ENCODE results near the gene CAPN12. TPM values are rescaled to one million over a fixed set of nuclear protein-coding genes. Genes with fewer than 3 reads are reported as not detected.

The CAPN12 gene
- total RNA-seq, 1 experiment from 2014 or later: 8.8 TPM

DNA sequence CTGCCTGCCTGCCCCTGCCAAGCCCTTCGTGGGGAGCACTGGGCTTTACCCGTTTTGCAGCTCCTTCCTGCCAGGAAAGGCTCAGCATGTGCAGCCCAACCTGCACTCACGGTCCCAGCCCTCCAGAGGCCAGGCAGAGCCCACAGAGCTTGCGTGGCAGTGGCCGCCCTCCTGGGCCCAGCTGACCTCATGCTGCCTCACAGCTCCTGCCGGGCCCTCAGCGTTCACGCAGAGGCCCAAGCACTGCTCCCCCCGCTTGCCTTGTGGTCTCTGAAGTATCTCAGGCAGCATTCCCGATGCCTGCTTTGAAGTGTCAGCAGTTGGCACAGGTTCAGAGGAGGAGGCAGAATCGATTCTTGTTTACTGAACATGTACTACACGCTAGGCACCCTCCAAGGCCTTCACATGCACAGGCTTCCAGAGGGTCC lies 32.5 kb downstream of the CAPN12 start:
- DNase-seq (ENCODE audit: low read depth, low spot score): no peak
- TF ChIP-seq SRF (IDR thresholded peaks at IDR 0.05; ENCODE audit: low read depth) (no peak), EZH2 (IDR thresholded peaks at IDR 0.05) (no peak), CBX3 (IDR thresholded peaks at IDR 0.05; ENCODE audit: low read depth) (no peak), TCF7L2 (IDR thresholded peaks at IDR 0.05; ENCODE audit: borderline replicate concordance, extremely low read depth, insufficient read depth, insufficient read length) (peak; percentile 87), EZH2phosphoT487 (IDR thresholded peaks at IDR 0.05; ENCODE audit: borderline replicate concordance) (no peak)
- TF ChIP-seq, protein P1, sequence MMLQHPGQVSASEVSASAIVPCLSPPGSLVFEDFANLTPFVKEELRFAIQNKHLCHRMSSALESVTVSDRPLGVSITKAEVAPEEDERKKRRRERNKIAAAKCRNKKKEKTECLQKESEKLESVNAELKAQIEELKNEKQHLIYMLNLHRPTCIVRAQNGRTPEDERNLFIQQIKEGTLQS (IDR thresholded peaks at IDR 0.05): no peak
- RAD21 ChIA-PET (ENCODE audit: low non-redundant PET in 1 of 2, low total read pairs in 2 of 2, uncharacterized antibody in 2 of 2, unreplicated experiment in 2 of 2): no interaction called here
- H3K4me1 ChIP-seq (ENCODE audit: control insufficient read depth in 1 of 2, insufficient read depth in 2 of 2, low read length in 2 of 2): no peaks in the 10 kb centered on the region
- H3K27ac ChIP-seq (ENCODE audit: low read depth, low read length): peak overlapping the region; percentile 21; the same call in 1 of the 2 replicates
- H3K9me3 ChIP-seq (ENCODE audit: control insufficient read depth in 1 of 2, insufficient read depth in 1 of 2, low read depth in 1 of 2, low read length in 2 of 2): no peaks in the 10 kb centered on the region
- H3K27me3 ChIP-seq (ENCODE audit: insufficient read depth, low read length): no peaks in the 10 kb centered on the region
- peaks cover 33% of the 10 kb centered on the region; the same call in 1 of the 2 replicates for H3K79me2 ChIP-seq (ENCODE audit: insufficient read depth, low read length)
- no peak overlapping the region for H3K4me2 ChIP-seq (ENCODE audit: low read length)
- no TSS peak for BruUV-seq (replicated peaks)
- H3K4me3 ChIP-seq (replicated peaks in 1 of 2; ENCODE audit: low read depth in 1 of 2, low read length in 2 of 2): no peak overlapping the region
- peak; percentile 21; the same call in 1 of the 2 replicates for ATAC-seq
- no peaks in the 10 kb centered on the region for H3K9me2 ChIP-seq (ENCODE audit: insufficient read depth)
- intact Hi-C loops (cut with micrococcal nuclease): no loop called here
- POLR2A ChIA-PET: no interaction called here
- peaks cover 48 to 76% of the 10 kb centered on the region in 2 experiments for H3K36me3 ChIP-seq (ENCODE audit: control insufficient read depth in 1 of 2, insufficient read depth in 2 of 2, low read length in 2 of 2)
- H4K20me1 ChIP-seq (ENCODE audit: insufficient read depth): no peaks in the 10 kb centered on the region
- CTCF ChIA-PET: no interaction called here
- no peak overlapping the region for H3K9ac ChIP-seq (ENCODE audit: low read length)
- no peak overlapping the region for H2AFZ ChIP-seq (ENCODE audit: low read depth, low read length, poor library complexity, severe bottlenecking)

DNA sequence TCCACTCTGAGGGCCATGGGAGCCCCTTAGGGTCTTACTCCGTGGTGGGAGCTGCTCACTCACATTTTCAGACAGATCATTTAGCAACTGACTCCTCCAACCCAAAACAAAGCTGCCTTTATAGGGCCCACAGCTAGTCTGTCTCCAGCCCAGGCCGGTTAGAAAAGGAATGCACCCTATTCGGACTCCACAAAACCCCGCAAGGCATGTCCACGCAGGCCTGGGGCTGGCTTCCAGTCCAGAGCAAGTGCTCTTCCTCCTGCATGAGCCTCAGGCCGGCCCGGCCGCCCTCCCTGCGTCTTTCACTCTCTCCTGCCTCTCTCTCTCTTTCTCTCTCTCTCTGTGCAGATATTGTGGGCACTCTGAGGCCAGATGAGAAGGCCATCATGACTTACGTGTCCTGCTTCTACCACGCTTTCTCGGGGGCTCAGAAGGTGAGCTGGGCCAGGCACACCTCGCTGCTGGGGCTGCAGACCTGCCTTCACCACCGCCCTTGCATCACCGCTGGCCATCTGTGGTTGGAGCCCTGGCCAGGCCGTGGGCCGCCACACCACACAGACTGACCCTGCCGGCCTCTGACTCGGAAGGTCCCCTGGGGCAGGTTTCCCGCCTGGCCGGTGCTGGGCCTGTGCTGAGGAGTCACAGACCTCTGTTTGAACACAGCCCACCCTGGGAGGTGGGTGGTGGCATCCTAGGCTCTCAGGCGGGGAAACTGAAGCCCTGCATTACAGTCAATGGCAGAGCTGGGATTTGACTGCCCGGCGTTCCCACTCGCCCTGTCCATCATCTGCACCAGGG lies 33.1 kb downstream of the CAPN12 start:
- POLR2A ChIA-PET: no interaction called here

More for the DNA sequence above, 33.1 kb downstream of the CAPN12 start:
- no TSS peak for BruUV-seq (replicated peaks)
- DNase-seq (ENCODE audit: low read depth, low spot score): no peak
- Histone ChIP-seq H3K9ac (ENCODE audit: low read length) (no peak overlapping the region), H3K27me3 (ENCODE audit: insufficient read depth, low read length) (no peaks in the 10 kb centered on the region), H3K4me2 (ENCODE audit: low read length) (no peak overlapping the region), H4K20me1 (ENCODE audit: insufficient read depth) (no peaks in the 10 kb centered on the region), H2AFZ (ENCODE audit: low read depth, low read length, poor library complexity, severe bottlenecking) (no peak overlapping the region), H3K4me3 (replicated peaks in 1 of 2; ENCODE audit: low read depth in 1 of 2, low read length in 2 of 2) (no peak overlapping the region), H3K9me2 (ENCODE audit: insufficient read depth) (no peaks in the 10 kb centered on the region), H3K4me1 (ENCODE audit: control insufficient read depth in 1 of 2, insufficient read depth in 2 of 2, low read length in 2 of 2) (no peaks in the 10 kb centered on the region), H3K9me3 (ENCODE audit: control insufficient read depth in 1 of 2, insufficient read depth in 1 of 2, low read depth in 1 of 2, low read length in 2 of 2) (no peaks in the 10 kb centered on the region), H3K79me2 (ENCODE audit: insufficient read depth, low read length) (peaks cover 39% of the 10 kb centered on the region; the same call in 1 of the 2 replicates), H3K36me3 (ENCODE audit: control insufficient read depth in 1 of 2, insufficient read depth in 2 of 2, low read length in 2 of 2) (peaks cover 54 to 80% of the 10 kb centered on the region in 2 experiments), H3K27ac (ENCODE audit: low read depth, low read length) (peak overlapping the region; percentile 21; the same call in 1 of the 2 replicates)
- intact Hi-C loops (cut with micrococcal nuclease): no loop called here
- ChIA-PET CTCF (no interaction called here), RAD21 (ENCODE audit: low non-redundant PET in 1 of 2, low total read pairs in 2 of 2, uncharacterized antibody in 2 of 2, unreplicated experiment in 2 of 2) (no interaction called here)
- ATAC-seq: no peak
- TF ChIP-seq ZFX (IDR thresholded peaks at IDR 0.05) (0 out of 2 replicates have a peak, but pooled peaks have one; percentile 12), EZH2phosphoT487 (IDR thresholded peaks at IDR 0.05; ENCODE audit: borderline replicate concordance) (no peak)
